GM18870 (cell line): ENCODE data around the gene ZNF860.

ENCODE experiments used
- ATAC-seq: cut with Tn5 transposase; IDR thresholded peaks from one replicate; pipeline ENCODE4 v1.9.1; 2021; ENCODE audit warnings: moderate library complexity; ENCODE audit not compliant: unreplicated experiment

ZNF860 gene

GRCh38 chr3:31981206-31982181, at the start of gene ZNF860, which contains the start of gene OSBPL10:
TSS of gene ZNF860 (plus strand) at chr3:31981750. CDS start at chr3:31989080, 7,330 bp downstream.
TSS of gene OSBPL10 (minus strand) at chr3:31981262. CDS start at chr3:31981179, 83 bp downstream.
- ATAC-seq: no peak

GRCh38 chr3:31932990-31933389, 48.6 kb upstream of the ZNF860 start:
- ATAC-seq: no peak

GRCh38 chr3:31934018-31934417, 47.5 kb upstream of the ZNF860 start:
- ATAC-seq: no peak

GRCh38 chr3:31934866-31935265, 46.7 kb upstream of the ZNF860 start:
- no peak for ATAC-seq

GRCh38 chr3:31936420-31937060, 45.0 kb upstream of the ZNF860 start:
- no peak for ATAC-seq

- no peak for ATAC-seq
Observed at GRCh38 chr3:31937225-31937624, 44.3 kb upstream of the ZNF860 start.

GRCh38 chr3:31942446-31942845, 39.1 kb upstream of the ZNF860 start:
- no peak for ATAC-seq

- ATAC-seq: no peak
Observed at GRCh38 chr3:31943041-31943440, 38.5 kb upstream of the ZNF860 start.

GRCh38 chr3:31945738-31946052, 35.9 kb upstream of the ZNF860 start:
- no peak for ATAC-seq

- no peak for ATAC-seq
Observed at GRCh38 chr3:31946484-31947081, 35.0 kb upstream of the ZNF860 start.

- no peak for ATAC-seq
Observed at GRCh38 chr3:31947162-31947561, 34.4 kb upstream of the ZNF860 start.

GRCh38 chr3:31947671-31948091, 33.9 kb upstream of the ZNF860 start:
- no peak for ATAC-seq

- no peak for ATAC-seq
Observed at GRCh38 chr3:31948280-31948679, 33.3 kb upstream of the ZNF860 start.

GRCh38 chr3:31952205-31952604, 29.3 kb upstream of the ZNF860 start:
- ATAC-seq: peak; percentile 85

- no peak for ATAC-seq
Observed at GRCh38 chr3:31953091-31953490, 28.5 kb upstream of the ZNF860 start.

GRCh38 chr3:31953636-31954035, 27.9 kb upstream of the ZNF860 start:
- no peak for ATAC-seq

GRCh38 chr3:31955581-31955980, 26.0 kb upstream of the ZNF860 start:
- no peak for ATAC-seq

- ATAC-seq: no peak
Observed at GRCh38 chr3:31957106-31957505, 24.4 kb upstream of the ZNF860 start.

GRCh38 chr3:31958701-31959152, 22.8 kb upstream of the ZNF860 start:
- no peak for ATAC-seq

GRCh38 chr3:31959251-31959650, 22.3 kb upstream of the ZNF860 start:
- no peak for ATAC-seq

- ATAC-seq: peak; percentile 9
Observed at GRCh38 chr3:31959951-31960792, 21.4 kb upstream of the ZNF860 start.
